ENCODE data around the gene UPF3A.
"Not testable (repeated sequence)": the region's sequence is repeated elsewhere in the genome, so short reads cannot be mapped to it uniquely, and the experiment has no call there.

The UPF3A gene

DNA sequence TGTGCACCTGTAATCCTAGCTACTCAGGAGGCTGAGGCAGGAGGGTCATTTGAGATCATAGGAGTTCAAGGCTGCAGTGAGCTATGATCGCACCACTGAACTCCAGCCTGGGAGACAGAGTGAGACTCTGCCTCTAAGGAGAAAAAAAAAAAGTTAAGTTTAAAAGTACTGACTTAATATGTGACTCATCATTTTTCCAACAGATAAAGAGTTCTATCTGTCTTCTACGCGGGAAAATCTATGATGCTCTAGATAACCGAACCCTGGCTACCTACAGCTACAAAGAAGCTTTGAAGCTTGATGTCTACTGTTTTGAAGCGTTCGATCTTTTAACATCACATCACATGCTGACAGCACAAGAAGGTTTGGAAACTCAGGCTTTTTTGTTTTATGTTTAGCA, 39.5 kb upstream of the UPF3A start:
- DNase-seq (ENCODE audit: low spot score): no peak
- TF ChIP-seq CTCF (IDR thresholded peaks at IDR 0.05; ENCODE audit: extremely low read depth, missing control alignments): no peak

- DNase-seq (ENCODE audit: low spot score): no peak
- no peak for TF ChIP-seq CTCF (IDR thresholded peaks at IDR 0.05; ENCODE audit: extremely low read depth, missing control alignments)
Observed at GRCh38 chr13:114243971-114244370, 37.4 kb upstream of the UPF3A start.

- TF ChIP-seq CTCF (IDR thresholded peaks at IDR 0.05; ENCODE audit: extremely low read depth, missing control alignments): no peak
- DNase-seq (ENCODE audit: low spot score): no peak
Observed at GRCh38 chr13:114244637-114245036, 36.8 kb upstream of the UPF3A start.

DNA sequence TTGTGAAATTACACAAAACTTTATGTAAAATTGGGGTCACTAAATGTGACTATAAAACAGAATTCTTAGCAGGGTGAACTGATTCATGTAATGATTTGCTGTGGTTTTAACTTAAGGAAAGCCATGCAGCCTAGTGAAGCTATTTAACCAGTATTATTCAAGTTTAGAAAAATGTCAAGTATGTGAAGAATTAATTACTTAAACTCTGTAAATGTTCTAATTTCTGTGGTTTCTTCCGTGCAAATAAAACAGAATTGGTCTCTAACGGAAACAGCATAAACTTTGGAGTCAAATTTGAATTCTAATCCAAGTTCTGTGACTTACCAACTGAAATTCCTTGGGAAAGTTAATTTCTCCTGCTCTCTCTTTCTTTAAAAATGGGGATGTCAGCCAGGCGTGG, 33.4 kb upstream of the UPF3A start:
- DNase-seq (ENCODE audit: low spot score): no peak

GRCh38 chr13:114249077-114249476, 32.3 kb upstream of the UPF3A start:
- no peak for TF ChIP-seq CTCF (IDR thresholded peaks at IDR 0.05; ENCODE audit: extremely low read depth, missing control alignments)
- DNase-seq (ENCODE audit: low spot score): no peak

More for the DNA sequence above, 33.4 kb upstream of the UPF3A start:
- TF ChIP-seq CTCF (IDR thresholded peaks at IDR 0.05; ENCODE audit: extremely low read depth, missing control alignments): no peak

DNA sequence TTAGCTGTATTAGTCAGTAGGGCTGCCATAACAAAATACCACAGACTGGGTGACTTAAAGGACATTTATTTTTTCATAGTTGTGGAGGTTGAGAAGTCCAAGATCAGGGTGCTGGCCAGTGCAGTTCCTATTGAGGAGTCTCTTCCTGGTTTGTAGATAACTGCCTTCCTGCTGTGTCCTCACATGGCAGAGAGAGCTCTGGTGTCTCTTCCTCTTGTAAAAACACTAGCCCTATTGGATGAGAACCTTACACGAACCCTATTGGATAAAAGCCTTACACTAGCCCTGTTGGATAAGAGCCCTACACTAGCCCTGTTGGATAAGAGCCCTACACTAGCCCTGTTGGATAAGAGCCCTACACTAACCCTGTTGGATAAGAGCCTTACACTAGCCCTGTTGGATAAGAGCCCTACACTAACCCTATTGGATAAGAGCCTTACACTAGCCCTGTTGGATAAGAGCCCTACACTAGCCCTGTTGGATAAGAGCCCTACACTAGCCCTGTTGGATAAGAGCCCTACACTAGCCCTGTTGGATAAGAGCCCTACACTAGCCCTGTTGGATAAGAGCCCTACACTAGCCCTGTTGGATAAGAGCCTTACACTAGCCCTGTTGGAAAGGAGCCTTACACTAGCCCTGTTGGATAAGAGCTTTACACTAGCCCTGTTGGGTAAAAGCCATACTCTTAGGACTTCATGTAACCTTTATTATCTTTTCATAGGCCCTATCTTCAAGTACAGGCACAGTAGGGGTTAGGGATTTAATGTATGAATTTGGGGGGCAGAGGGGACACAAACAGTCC, 29.6 kb upstream of the UPF3A start:
- DNase-seq (ENCODE audit: low spot score): not testable (repeated sequence)

DNA sequence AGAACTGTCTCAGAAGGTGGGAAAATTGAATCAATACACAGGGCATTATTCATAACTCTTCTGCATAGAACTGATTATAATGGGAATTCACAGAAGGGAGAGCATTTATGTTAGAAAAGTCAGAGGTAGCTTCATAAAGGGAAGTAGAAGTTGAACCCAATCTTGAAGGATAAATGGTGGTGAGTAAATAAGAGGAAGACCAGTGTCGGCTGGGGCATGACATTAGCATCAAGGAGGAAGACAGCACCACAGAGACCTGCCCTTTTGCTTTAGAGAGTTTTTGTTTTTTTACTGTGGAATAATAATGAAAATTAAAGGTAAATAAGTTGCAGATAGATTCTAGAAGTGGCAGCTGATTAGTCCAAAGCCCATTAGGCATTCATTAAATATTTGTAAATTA, 24.9 kb upstream of the UPF3A start:
- no peak for TF ChIP-seq CTCF (IDR thresholded peaks at IDR 0.05; ENCODE audit: extremely low read depth, missing control alignments)
- no peak for DNase-seq (ENCODE audit: low spot score)

DNA sequence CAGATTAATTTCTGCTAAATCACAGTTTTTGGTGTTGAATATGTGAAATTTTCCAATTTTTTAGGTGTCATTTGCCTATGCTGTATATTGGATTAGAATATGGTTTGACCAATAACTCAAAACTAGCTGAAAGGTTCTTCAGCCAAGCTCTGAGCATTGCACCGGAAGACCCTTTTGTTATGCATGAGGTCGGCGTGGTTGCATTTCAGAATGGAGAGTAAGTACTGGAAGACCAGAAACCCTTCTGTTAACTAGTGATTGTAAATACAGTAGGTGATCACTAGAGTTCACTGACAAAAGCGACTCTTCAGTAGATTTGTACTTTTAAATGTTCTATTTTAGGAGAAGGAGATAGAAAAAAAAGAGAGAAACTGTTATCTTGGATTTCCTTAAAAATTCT, 24.4 kb upstream of the UPF3A start:
- TF ChIP-seq CTCF (IDR thresholded peaks at IDR 0.05; ENCODE audit: extremely low read depth, missing control alignments): no peak
- DNase-seq (ENCODE audit: low spot score): no peak

Data from GM20000 (cell line).